Jurkat, Clone E6-1 (cell line): ENCODE measurements around the gene PRKAA1.
"Not testable (repeated sequence)": the region's sequence is repeated elsewhere in the genome, so short reads cannot be mapped to it uniquely, and the experiment has no call there.

Experiments
- DNase-seq: peaks from one replicate; pipeline ENCODE4 v3.0.0-alpha.2; 2011; ENCODE audit warnings: low read depth, low spot score
- H3K4me3 ChIP-seq: 2 replicates; pipeline ENCODE4 v1.5.1; 2011; ENCODE audit warnings: mild to moderate bottlenecking, low read length, control low read depth, moderate library complexity

PRKAA1 gene

GRCh38 chr5:40827188-40827977, 29.2 kb upstream of the PRKAA1 start:
- DNase-seq = no peak
- H3K4me3 ChIP-seq = no peak overlapping the region

GRCh38 chr5:40826489-40827187, 28.5 kb upstream of the PRKAA1 start:
- DNase-seq = no peak
- H3K4me3 ChIP-seq = no peak overlapping the region

GRCh38 chr5:40825461-40826043, 27.4 kb upstream of the PRKAA1 start:
- DNase-seq, H3K4me3 ChIP-seq: not testable (repeated sequence)

GRCh38 chr5:40823459-40823858, 25.3 kb upstream of the PRKAA1 start:
- no peak overlapping the region for H3K4me3 ChIP-seq
- no peak for DNase-seq

GRCh38 chr5:40813698-40814281, 15.6 kb upstream of the PRKAA1 start:
- H3K4me3 ChIP-seq = no peak overlapping the region
- no peak for DNase-seq

- DNase-seq = no peak
- no peak overlapping the region for H3K4me3 ChIP-seq
Observed at GRCh38 chr5:40812125-40812524, 14.0 kb upstream of the PRKAA1 start.

- H3K4me3 ChIP-seq = no peak overlapping the region
- no peak for DNase-seq
Observed at GRCh38 chr5:40801771-40802562, 3.8 kb upstream of the PRKAA1 start.

GRCh38 chr5:40799258-40799657, 1.1 kb upstream of the PRKAA1 start:
- DNase-seq = no peak
- no peak overlapping the region for H3K4me3 ChIP-seq

- H3K4me3 ChIP-seq = peak overlapping the region; percentile 84
- DNase-seq = peak; percentile 19
Observed at GRCh38 chr5:40798801-40799210, 632 bp upstream of the PRKAA1 start.

GRCh38 chr5:40797273-40798011, 732 bp downstream of the PRKAA1 start:
- peak overlapping the region; percentile 67 for H3K4me3 ChIP-seq
- DNase-seq = peak; percentile 79

- DNase-seq = no peak
Observed at GRCh38 chr5:40796487-40796889, 1.7 kb downstream of the PRKAA1 start.

GRCh38 chr5:40794877-40795276, 3.3 kb downstream of the PRKAA1 start:
- not testable (repeated sequence) for DNase-seq, H3K4me3 ChIP-seq

More at GRCh38 chr5:40796487-40796889, 1.7 kb downstream of the PRKAA1 start:
- peak overlapping the region; percentile 67 for H3K4me3 ChIP-seq

- not testable (repeated sequence) for H3K4me3 ChIP-seq, DNase-seq
Observed at GRCh38 chr5:40794340-40794739, 3.8 kb downstream of the PRKAA1 start.

- DNase-seq, H3K4me3 ChIP-seq: not testable (repeated sequence)
Observed at GRCh38 chr5:40792691-40793090, 5.5 kb downstream of the PRKAA1 start.

- H3K4me3 ChIP-seq = no peak overlapping the region
- DNase-seq = no peak
Observed at GRCh38 chr5:40791715-40792139, 6.4 kb downstream of the PRKAA1 start.

GRCh38 chr5:40790947-40791593, 7.1 kb downstream of the PRKAA1 start:
- no peak overlapping the region for H3K4me3 ChIP-seq

GRCh38 chr5:40788941-40789340, 9.2 kb downstream of the PRKAA1 start:
- not testable (repeated sequence) for H3K4me3 ChIP-seq, DNase-seq

More at GRCh38 chr5:40790947-40791593, 7.1 kb downstream of the PRKAA1 start:
- DNase-seq = no peak

GRCh38 chr5:40787986-40788385, 10.2 kb downstream of the PRKAA1 start:
- no peak for DNase-seq
- no peak overlapping the region for H3K4me3 ChIP-seq
